HK-2 (cell line): ENCODE results near the gene OSTN.

Source experiments
- DNase-seq: peaks from one replicate; pipeline ENCODE4 v3.0.0-alpha.2; 2018; ENCODE audit not compliant: unreplicated experiment

Gene OSTN

GRCh38 chr3:191313296-191313695 lies 114.3 kb downstream of the OSTN start:
- no peak for DNase-seq

- no peak for DNase-seq
These were observed 115.2 kb downstream of the OSTN start for GRCh38 chr3:191314109-191314728.
